NCI-H187 (cell line): ENCODE data around the gene UBQLNL.

ENCODE experiments used
- DNase-seq, 2 experiments: peaks; one replicate each; lab custom pipeline; 2025; lab: John Stamatoyannopoulos, UW

The UBQLNL gene

GRCh38 chr11:5516599-5516998, at the start of gene UBQLNL:
UBQLNL (minus strand) TSS chr11:5516699; CDS start chr11:5516441, 258 bp downstream.
- DNase-seq, result no peak

GRCh38 chr11:5564259-5565019, 47.9 kb upstream of the UBQLNL start:
- DNase-seq, result no peak

GRCh38 chr11:5557751-5558150, 41.3 kb upstream of the UBQLNL start:
- no peak for DNase-seq

- no peak for DNase-seq
Measured at GRCh38 chr11:5556596-5557188, 40.2 kb upstream of the UBQLNL start.

GRCh38 chr11:5553343-5553742, 36.8 kb upstream of the UBQLNL start:
- no peak for DNase-seq

- DNase-seq, result no peak
Measured at GRCh38 chr11:5550440-5551095, 34.1 kb upstream of the UBQLNL start.

- DNase-seq, result no peak
Measured at GRCh38 chr11:5548440-5548839, 31.9 kb upstream of the UBQLNL start, which contains the start of gene OR52H1. OR52H1 (minus strand) TSS chr11:5548540; CDS start chr11:5545505, 3,035 bp downstream.

GRCh38 chr11:5547982-5548381, 31.5 kb upstream of the UBQLNL start:
- DNase-seq, result no peak

GRCh38 chr11:5546457-5546856, 30.0 kb upstream of the UBQLNL start:
- no peak for DNase-seq

GRCh38 chr11:5541427-5541826, 24.9 kb upstream of the UBQLNL start:
- no peak for DNase-seq

- no peak for DNase-seq
Measured at GRCh38 chr11:5536482-5536881, 20.0 kb upstream of the UBQLNL start.

- no peak for DNase-seq
Measured at GRCh38 chr11:5534046-5534445, 17.5 kb upstream of the UBQLNL start.

- no peak for DNase-seq
Measured at GRCh38 chr11:5531053-5531831, 14.7 kb upstream of the UBQLNL start.

GRCh38 chr11:5528495-5528894, 12.0 kb upstream of the UBQLNL start:
- DNase-seq, result no peak

- no peak for DNase-seq
Measured at GRCh38 chr11:5527716-5528115, 11.2 kb upstream of the UBQLNL start.

GRCh38 chr11:5524756-5525155, 8.3 kb upstream of the UBQLNL start:
- no peak for DNase-seq

- no peak for DNase-seq
Measured at GRCh38 chr11:5522308-5522707, 5.8 kb upstream of the UBQLNL start.

- DNase-seq, result no peak
Measured at GRCh38 chr11:5521540-5521939, 5.0 kb upstream of the UBQLNL start.

- no peak for DNase-seq
Measured at GRCh38 chr11:5514841-5515240, 1.7 kb downstream of the UBQLNL start.

GRCh38 chr11:5509803-5510202, 6.7 kb downstream of the UBQLNL start, which contains the start of gene UBQLN3:
UBQLN3 (minus strand) TSS chr11:5509957; CDS start chr11:5509558, 399 bp downstream.
- no peak for DNase-seq

GRCh38 chr11:5508605-5509004, 7.9 kb downstream of the UBQLNL start:
- no peak for DNase-seq

- no peak for DNase-seq
Measured at GRCh38 chr11:5507933-5508305, 8.6 kb downstream of the UBQLNL start.
